H1 (cell line): Measurements from ENCODE around the gene ZNF134. TPM values are rescaled to one million over a fixed set of nuclear protein-coding genes. Genes with fewer than 3 reads are reported as not detected.
A peak's percentile ranks its signal among the peaks of the same experiment; 100 is the strongest.

Experiments
- CTCF ChIA-PET: fragments of 300-600 bp; sonication (Branson Sonifier 250); formaldehyde crosslinking; loops from one replicate; lab custom pipeline; 2021; ENCODE audit not compliant: partially characterized antibody; lab: Charles Lee
- POLR2A ChIA-PET: fragments of 300-600 bp; sonication (Branson Sonifier 250); formaldehyde crosslinking; loops from one replicate; lab custom pipeline; 2021; ENCODE audit warnings: inconsistent platforms; ENCODE audit not compliant: partially characterized antibody; lab: Charles Lee
- DNase-seq, 2 experiments: peaks; one replicate each; pipeline versions ENCODE4 v3.0.0 to v3.0.0-alpha.2; 2010 to 2022; ENCODE audit warnings: low spot score in 2 of 2, low read depth in 1 of 2, mixed read lengths in 1 of 2
- FAIRE-seq: peaks from 2 replicates; lab custom pipeline; 2011; peaks lifted over from hg19 to GRCh38; lab: Jason Lieb, UNC
- H2AFZ ChIP-seq: 2 replicates; pipeline ENCODE4 v1.8.1; 2012; ENCODE audit warnings: low read length, inconsistent platforms
- H2AK5ac ChIP-seq: 2 replicates; pipeline ENCODE4 v1.6.1; 2013; ENCODE audit warnings: low read depth, low read length
- H2BK120ac ChIP-seq: replicated peaks from 2 replicates; pipeline ENCODE3; 2013; ENCODE audit warnings: low read depth, low read length, inconsistent platforms
- H2BK12ac ChIP-seq: 2 replicates; pipeline ENCODE4 v1.6.1; 2013; ENCODE audit warnings: low read depth, low read length
- H2BK15ac ChIP-seq: 2 replicates; pipeline ENCODE4 v1.6.1; 2013; ENCODE audit warnings: low read length
- H2BK20ac ChIP-seq: 2 replicates; pipeline ENCODE4 v1.6.1; 2013; ENCODE audit warnings: low read length
- H2BK5ac ChIP-seq: 2 replicates; pipeline ENCODE4 v1.6.1; 2013; ENCODE audit warnings: low read depth, low read length
- H3K14ac ChIP-seq: 2 replicates; pipeline ENCODE4 v1.6.1; 2013; ENCODE audit warnings: inconsistent platforms; ENCODE audit not compliant: insufficient read length
- H3K18ac ChIP-seq: 2 replicates; pipeline ENCODE4 v1.6.1; 2013; ENCODE audit warnings: low read length; ENCODE audit errors: extremely low read depth
- H3K23ac ChIP-seq: 2 replicates; pipeline ENCODE4 v1.6.1; 2013; ENCODE audit warnings: inconsistent platforms; ENCODE audit not compliant: insufficient read length
- H3K23me2 ChIP-seq: 2 replicates; pipeline ENCODE4 v1.6.1; 2013; ENCODE audit warnings: low read depth, low read length
- H3K27ac ChIP-seq: 2 replicates; pipeline ENCODE4 v1.6.1; 2011; ENCODE audit warnings: low read depth, low read length, inconsistent platforms
- H3K27me3 ChIP-seq, 4 experiments: replicated peaks in 1 of 4; 1 replicate in 1 of 4; 2 replicates in 3 of 4; pipeline versions ENCODE4 v1.6.1 to v1.8.1; 2011 to 2013; ENCODE audit warnings: low read length in 3 of 4, mild to moderate bottlenecking in 3 of 4, inconsistent platforms in 2 of 4, mixed read lengths in 2 of 4, moderate library complexity in 1 of 4; ENCODE audit not compliant: control insufficient read depth in 3 of 4, insufficient read depth in 3 of 4; ENCODE audit errors: extremely low read depth in 1 of 4
- H3K36me3 ChIP-seq, 4 experiments: 2 replicates each; pipeline versions ENCODE4 v1.6.1 to v1.8.1; 2011 to 2013; ENCODE audit warnings: mild to moderate bottlenecking in 4 of 4, low read length in 3 of 4, moderate library complexity in 2 of 4, control low read depth in 1 of 4, inconsistent platforms in 1 of 4; ENCODE audit not compliant: insufficient read depth in 4 of 4, control insufficient read depth in 2 of 4
- H3K4ac ChIP-seq: replicated peaks from 2 replicates; pipeline ENCODE3; 2013; ENCODE audit warnings: low read length, low read depth, mixed read lengths, inconsistent platforms; ENCODE audit not compliant: insufficient read length
- H3K4me1 ChIP-seq, 4 experiments: replicated peaks in 1 of 4; 1 replicate in 1 of 4; 2 replicates in 3 of 4; pipeline versions ENCODE4 v1.6.1 to v1.8.1; 2011 to 2013; ENCODE audit warnings: low read length in 3 of 4, inconsistent platforms in 2 of 4, mixed read lengths in 1 of 4; ENCODE audit not compliant: insufficient read depth in 4 of 4, control insufficient read depth in 3 of 4
- H3K4me2 ChIP-seq, 2 experiments: 2 replicates each; pipeline versions ENCODE4 v1.6.1 to v1.8.1; 2011 to 2013; ENCODE audit warnings: low read depth in 2 of 2, low read length in 2 of 2, control low read depth in 1 of 2, inconsistent platforms in 1 of 2, mild to moderate bottlenecking in 1 of 2; ENCODE audit not compliant: insufficient read depth in 1 of 2
- H3K4me3 ChIP-seq, 4 experiments: fragments of 200-600, 300-600 bp in 1 of 4; sonication (generic), shearing (Covaris generic), sonication (Bioruptor Twin) in 1 of 4; 2 replicates each; pipeline versions ENCODE4 v1.5.1 to v1.8.1; 2011 to 2016; ENCODE audit warnings: low read length in 4 of 4, low read depth in 3 of 4, control low read depth in 2 of 4, inconsistent platforms in 2 of 4, mild to moderate bottlenecking in 2 of 4, mixed read lengths in 1 of 4, moderate library complexity in 1 of 4; ENCODE audit not compliant: insufficient read depth in 2 of 4; ENCODE audit errors: extremely low read depth in 1 of 4
- H3K56ac ChIP-seq: replicated peaks from 2 replicates; pipeline ENCODE3; 2013; ENCODE audit warnings: low read depth, mild to moderate bottlenecking, mixed read lengths, low read length, inconsistent platforms; ENCODE audit not compliant: insufficient read length
- H3K79me1 ChIP-seq: 2 replicates; pipeline ENCODE4 v1.6.1; 2013; ENCODE audit warnings: low read depth, low read length, control low read depth
- H3K79me2 ChIP-seq, 2 experiments: 2 replicates each; pipeline versions ENCODE4 v1.6.1 to v1.8.1; 2012 to 2013; ENCODE audit warnings: low read length in 2 of 2, mild to moderate bottlenecking in 2 of 2, inconsistent platforms in 1 of 2; ENCODE audit not compliant: insufficient read depth in 2 of 2, control insufficient read depth in 1 of 2
- H3K9ac ChIP-seq, 4 experiments: replicated peaks in 1 of 4; 1 replicate in 1 of 4; 2 replicates in 3 of 4; pipeline versions ENCODE4 v1.6.1 to v1.8.1; 2011 to 2013; ENCODE audit warnings: low read depth in 3 of 4, low read length in 3 of 4, control low read depth in 2 of 4, mild to moderate bottlenecking in 2 of 4, moderate library complexity in 2 of 4, inconsistent platforms in 1 of 4; ENCODE audit errors: extremely low read depth in 1 of 4
- H3K9me3 ChIP-seq, 2 experiments: 2 replicates each; pipeline versions ENCODE4 v1.6.1 to v1.8.1; 2012 to 2013; ENCODE audit warnings: mild to moderate bottlenecking in 2 of 2, moderate library complexity in 2 of 2, control low read depth in 1 of 2, inconsistent platforms in 1 of 2, low read depth in 1 of 2, low read length in 1 of 2, mixed read lengths in 1 of 2; ENCODE audit not compliant: insufficient read depth in 2 of 2
- H4K20me1 ChIP-seq, 2 experiments: replicated peaks in 1 of 2; 2 replicates each; pipeline versions ENCODE3 to v1.8.1; 2011 to 2013; ENCODE audit warnings: inconsistent platforms in 2 of 2, low read length in 2 of 2, mild to moderate bottlenecking in 1 of 2; ENCODE audit not compliant: insufficient read depth in 2 of 2, control insufficient read depth in 1 of 2
- H4K5ac ChIP-seq: 2 replicates; pipeline ENCODE4 v1.6.1; 2013; ENCODE audit warnings: low read length, low read depth, mixed read lengths, inconsistent platforms; ENCODE audit not compliant: insufficient read length
- H4K8ac ChIP-seq: 2 replicates; pipeline ENCODE4 v1.8.0; 2013; ENCODE audit warnings: mild to moderate bottlenecking, moderate library complexity, low read length, inconsistent platforms; ENCODE audit not compliant: insufficient read depth; ENCODE audit errors: extremely low read depth
- H4K91ac ChIP-seq: replicated peaks from 2 replicates; pipeline ENCODE3; 2013; ENCODE audit warnings: low read length, mixed read lengths, inconsistent platforms; ENCODE audit not compliant: insufficient read length
- ASH2L ChIP-seq: fragments of 200-600, 300-600 bp; sonication (generic); IDR thresholded peaks from one replicate; pipeline ENCODE4 v1.7.1; 2017; ENCODE audit warnings: low read length
- CBX8 ChIP-seq: fragments of 300-800, 300-1000 bp; sonication (generic); IDR thresholded peaks from 2 replicates; pipeline ENCODE4 v1.7.1; 2016; ENCODE audit warnings: low read depth, low read length, borderline replicate concordance
- CTBP2 ChIP-seq: IDR thresholded peaks from 2 replicates; pipeline ENCODE4 v1.7.0; 2011; ENCODE audit warnings: borderline replicate concordance, mild to moderate bottlenecking, moderate library complexity, mixed read lengths, low read length; ENCODE audit not compliant: insufficient read depth, insufficient read length
- FOSL1 ChIP-seq: IDR thresholded peaks from 2 replicates; pipeline ENCODE4 v1.6.1; 2011; ENCODE audit warnings: mild to moderate bottlenecking, low read depth, low read length, moderate library complexity; ENCODE audit not compliant: insufficient read depth
- HDAC2 ChIP-seq, 2 experiments: fragments of 300-600 bp in 1 of 2; sonication (generic) in 1 of 2; IDR thresholded peaks; 2 replicates each; pipeline ENCODE4 v1.6.1; 2011 to 2012; ENCODE audit warnings: low read depth in 2 of 2, low read length in 2 of 2, mild to moderate bottlenecking in 2 of 2, moderate library complexity in 2 of 2, borderline replicate concordance in 1 of 2, inconsistent platforms in 1 of 2
- JUN ChIP-seq: IDR thresholded peaks from 2 replicates; pipeline ENCODE4 v1.6.1; 2011; ENCODE audit warnings: low read depth, mild to moderate bottlenecking, improper control_type of control experiment, low read length
- RBBP5 ChIP-seq: IDR thresholded peaks from 2 replicates; pipeline ENCODE4 v1.7.1; 2012; ENCODE audit warnings: low read depth, mild to moderate bottlenecking, inconsistent platforms, low read length, moderate library complexity, borderline replicate concordance
- USF2 ChIP-seq: IDR thresholded peaks from 2 replicates; pipeline ENCODE4 v1.6.1; 2011; ENCODE audit warnings: low read length, improper control_type of control experiment
- WGBS, 2 experiments: shearing (Covaris generic) in 1 of 2; methylation state at CpG; one replicate each; pipeline versions ENCODE4 v1.1.6 to v1.1.7; 2013 to 2015; ENCODE audit warnings: low lambda C conversion rate in 2 of 2, mixed read lengths in 2 of 2, inconsistent platforms in 1 of 2, low coverage in 1 of 2, missing lambda C conversion rate in 1 of 2; ENCODE audit not compliant: insufficient replicate concordance in 2 of 2, insufficient coverage in 1 of 2, insufficient read length in 1 of 2; ENCODE audit errors: extremely low coverage in 1 of 2, missing lambda C conversion rate in 1 of 2; 5-methylcytosine and 5-hydroxymethylcytosine counted together
- polyA plus RNA-seq, 7 experiments: library from polyadenylated mRNA; depleted of rRNA in 3 of 7; stranded (reverse) in 5 of 7; unstranded in 2 of 7; fragments of >200 nt in 5 of 7; fragments of 200-250 nt in 2 of 7; gene quantifications; 1 replicate in 5 of 7; 2 replicates in 1 of 7; 4 replicates in 1 of 7; pipeline versions ENCODE4 v1.2.1 to v1.2.3, GENCODE V29; 2011 to 2013; ENCODE audit warnings: missing spikeins in 2 of 7, mixed read lengths in 2 of 7
- total RNA-seq: library from RNA; stranded (reverse); fragmentation: NEBNext Ultra II Directional; extraction: Animal tissue kit (Norgen Biotek cat#: 25700); gene quantifications from 2 replicates; pipeline ENCODE4 v1.2.1, GENCODE V29; 2021
- TF ChIP-seq, protein P1 (sequence below), 3 experiments: IDR thresholded peaks; 1 replicate in 2 of 3; 2 replicates in 1 of 3; pipeline versions ENCODE4 v1.5.1 to v1.6.1; 2011; ENCODE audit warnings: low read length in 3 of 3, mild to moderate bottlenecking in 3 of 3, inconsistent platforms in 2 of 3, low read depth in 1 of 3, moderate library complexity in 1 of 3; ENCODE audit not compliant: insufficient read depth in 1 of 3; ENCODE audit errors: control extremely low read depth in 1 of 3

Gene ZNF134
- total and polyA plus RNA-seq, 2 of the 8 experiments (the other 6 are each of a cell fraction or from before 2014, with no cell fraction given): 16.6 to 54.6 TPM

DNA sequence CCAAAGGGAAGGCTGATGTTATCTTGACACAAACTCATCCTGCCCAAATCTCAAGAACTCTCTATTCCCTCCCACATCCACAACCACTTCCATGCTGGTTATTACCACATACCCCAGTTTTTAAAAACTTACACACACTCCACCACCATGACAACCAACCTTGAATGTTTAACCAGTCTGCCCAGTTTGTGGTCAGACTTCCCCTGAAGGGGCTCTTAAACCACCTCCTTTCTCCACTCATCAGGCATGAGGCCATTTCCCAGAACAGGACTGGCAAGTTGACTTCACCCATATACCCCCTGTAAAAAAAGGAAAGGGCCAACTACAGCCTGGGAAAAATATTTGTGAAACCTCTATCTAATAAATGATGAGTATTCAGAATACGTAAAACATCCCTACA lies 42.3 kb downstream of the ZNF134 start:
- Histone ChIP-seq H2AK5ac (no peak overlapping the region), H3K36me3 (no peaks in the 10 kb centered on the region), H2BK120ac (no peak overlapping the region), H2BK20ac (no peak overlapping the region), H3K9ac (no peak overlapping the region), H3K79me1 (no peaks in the 10 kb centered on the region), H4K8ac (no peak overlapping the region), H4K20me1 (no peaks in the 10 kb centered on the region), H3K27ac (no peak overlapping the region), H3K56ac (no peak overlapping the region), H3K27me3 (peaks cover 0 to 2% (median 0%) of the 10 kb centered on the region in 4 experiments; a peak in 3 of 7 replicates), H3K23ac (no peak overlapping the region), H3K14ac (no peak overlapping the region), H3K79me2 (no peaks in the 10 kb centered on the region), H2AFZ (no peak overlapping the region), H3K4me3 (no peak overlapping the region), H3K4me1 (peaks cover 0 to under 1% (median 0%) of the 10 kb centered on the region in 4 experiments; a peak in 1 of 7 replicates), H3K23me2 (no peaks in the 10 kb centered on the region; the same call in 1 of the 2 replicates), H2BK5ac (no peak overlapping the region), H4K5ac (no peak overlapping the region), H4K91ac (no peak overlapping the region), H3K4me2 (no peak overlapping the region), H3K4ac (no peak overlapping the region), H3K9me3 (no peaks in the 10 kb centered on the region), H3K18ac (no peak overlapping the region), H2BK12ac (no peak overlapping the region), H2BK15ac (no peak overlapping the region)
- DNase-seq: peak in 1 of 2 experiments; percentile 8
- 90% methylated on average over 1 of the region's 1 CpG; no CpG with 5 or more reads in 1 of the 2 experiments for WGBS, 2 experiments
- no peak for FAIRE-seq
- CTCF ChIA-PET: interaction anchor here (1.2 to 1.5 kb wide), 2 partner anchors 25 to 250 kb away, joined by 4 read pairs; partner anchors contain the start of gene ZNF551
- POLR2A ChIA-PET: interaction anchor here (1.3 to 1.9 kb wide), 2 partner anchors 8 to 221 kb away, joined by 3 to 9 read pairs; partner anchors contain the start of gene ZNF749
- TF ChIP-seq RBBP5: no peak
- no peak for TF ChIP-seq CTBP2
- no peak for TF ChIP-seq ASH2L
- TF ChIP-seq CBX8: no peak
- no peak for TF ChIP-seq JUN
- TF ChIP-seq, protein P1, sequence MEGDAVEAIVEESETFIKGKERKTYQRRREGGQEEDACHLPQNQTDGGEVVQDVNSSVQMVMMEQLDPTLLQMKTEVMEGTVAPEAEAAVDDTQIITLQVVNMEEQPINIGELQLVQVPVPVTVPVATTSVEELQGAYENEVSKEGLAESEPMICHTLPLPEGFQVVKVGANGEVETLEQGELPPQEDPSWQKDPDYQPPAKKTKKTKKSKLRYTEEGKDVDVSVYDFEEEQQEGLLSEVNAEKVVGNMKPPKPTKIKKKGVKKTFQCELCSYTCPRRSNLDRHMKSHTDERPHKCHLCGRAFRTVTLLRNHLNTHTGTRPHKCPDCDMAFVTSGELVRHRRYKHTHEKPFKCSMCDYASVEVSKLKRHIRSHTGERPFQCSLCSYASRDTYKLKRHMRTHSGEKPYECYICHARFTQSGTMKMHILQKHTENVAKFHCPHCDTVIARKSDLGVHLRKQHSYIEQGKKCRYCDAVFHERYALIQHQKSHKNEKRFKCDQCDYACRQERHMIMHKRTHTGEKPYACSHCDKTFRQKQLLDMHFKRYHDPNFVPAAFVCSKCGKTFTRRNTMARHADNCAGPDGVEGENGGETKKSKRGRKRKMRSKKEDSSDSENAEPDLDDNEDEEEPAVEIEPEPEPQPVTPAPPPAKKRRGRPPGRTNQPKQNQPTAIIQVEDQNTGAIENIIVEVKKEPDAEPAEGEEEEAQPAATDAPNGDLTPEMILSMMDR (IDR thresholded peaks at IDR 0.05; ENCODE audit: control extremely low read depth in 1 of 3, insufficient read depth in 1 of 3, low read depth in 1 of 3, low read length in 3 of 3): no peak
- TF ChIP-seq USF2: no peak
- TF ChIP-seq FOSL1: no peak
- TF ChIP-seq HDAC2 (IDR thresholded peaks at IDR 0.05; ENCODE audit: borderline replicate concordance in 1 of 2, low read depth in 2 of 2, low read length in 2 of 2): no peak
